ENCODE results near the gene ZNF184.

GRCh38 chr6:27468334-27468733 lies 4.6 kb downstream of the ZNF184 start:
- TF ChIP-seq CREM (IDR thresholded peaks at IDR 0.05; ENCODE audit: low read depth) (no peak), PHF20 (IDR thresholded peaks at IDR 0.05; ENCODE audit: partially characterized antibody) (no peak), JUN (IDR thresholded peaks at IDR 0.05; ENCODE audit: borderline replicate concordance, low read depth, low read length) (no peak), JUN (CRISPR knock-in tag; IDR thresholded peaks at IDR 0.05; ENCODE audit: borderline replicate concordance) (no peak), MLX (CRISPR knock-in tag; conservative IDR thresholded peaks at IDR 0.05) (no peak), ELF4 (CRISPR knock-in tag; IDR thresholded peaks at IDR 0.05) (no peak), CEBPZ (IDR thresholded peaks at IDR 0.05; ENCODE audit: borderline replicate concordance, low read depth, low read length) (no peak), TBP (optimal IDR thresholded peaks at IDR 0.05; ENCODE audit: low read depth, low read length) (no peak), ZNF3 (CRISPR knock-in tag; IDR thresholded peaks at IDR 0.05) (no peak), KDM1A (IDR thresholded peaks at IDR 0.05) (no peak), BCL6 (CRISPR knock-in tag; IDR thresholded peaks at IDR 0.05) (no peak)

Measured in K562 (cell line).